ENCODE data around the gene KCNH8. TPM values are rescaled to one million over a fixed set of nuclear protein-coding genes. Genes with fewer than 3 reads are reported as not detected.

Gene KCNH8
- polyA plus RNA-seq, 1 donor from 2014 or later, result 28.9 TPM

DNA sequence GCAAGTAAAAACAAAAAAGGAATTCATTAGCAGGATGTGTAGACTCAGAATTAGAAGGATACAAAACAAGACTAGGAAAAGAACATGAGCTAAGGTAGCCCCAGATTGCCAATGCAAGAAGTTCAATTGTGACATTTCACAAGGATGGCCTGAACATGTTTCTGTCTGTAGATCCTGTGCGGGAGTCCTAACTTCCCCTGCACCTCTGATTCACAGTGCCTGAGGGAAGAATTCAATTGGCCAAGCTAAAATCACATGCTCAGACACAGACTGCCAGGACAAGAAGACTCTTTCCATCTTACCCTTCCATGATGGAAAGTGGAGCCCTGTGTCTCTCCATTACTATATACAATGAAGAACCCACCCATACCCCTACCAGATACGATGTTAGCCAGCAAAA, 251.5 kb downstream of the KCNH8 start:
- no peak overlapping the region for H3K27ac ChIP-seq (ENCODE audit: low read length)
- H3K9ac ChIP-seq (ENCODE audit: low read length), result no peak overlapping the region
- H3K9me3 ChIP-seq (ENCODE audit: low read length), result no peaks in the 10 kb centered on the region
- H3K9me2 ChIP-seq (ENCODE audit: insufficient read depth, low read length), result no peaks in the 10 kb centered on the region
- H2AFZ ChIP-seq (ENCODE audit: low read depth, low read length), result no peak overlapping the region
- no peaks in the 10 kb centered on the region for H3F3A ChIP-seq (ENCODE audit: insufficient read depth, low read length, poor library complexity, severe bottlenecking)
- no peaks in the 10 kb centered on the region for H4K20me1 ChIP-seq (ENCODE audit: insufficient read depth)
- H3K4me2 ChIP-seq (ENCODE audit: low read length), result no peak overlapping the region
- no peak for TF ChIP-seq SMC3 (conservative IDR thresholded peaks at IDR 0.05; ENCODE audit: poor library complexity)
- TF ChIP-seq, protein P1, sequence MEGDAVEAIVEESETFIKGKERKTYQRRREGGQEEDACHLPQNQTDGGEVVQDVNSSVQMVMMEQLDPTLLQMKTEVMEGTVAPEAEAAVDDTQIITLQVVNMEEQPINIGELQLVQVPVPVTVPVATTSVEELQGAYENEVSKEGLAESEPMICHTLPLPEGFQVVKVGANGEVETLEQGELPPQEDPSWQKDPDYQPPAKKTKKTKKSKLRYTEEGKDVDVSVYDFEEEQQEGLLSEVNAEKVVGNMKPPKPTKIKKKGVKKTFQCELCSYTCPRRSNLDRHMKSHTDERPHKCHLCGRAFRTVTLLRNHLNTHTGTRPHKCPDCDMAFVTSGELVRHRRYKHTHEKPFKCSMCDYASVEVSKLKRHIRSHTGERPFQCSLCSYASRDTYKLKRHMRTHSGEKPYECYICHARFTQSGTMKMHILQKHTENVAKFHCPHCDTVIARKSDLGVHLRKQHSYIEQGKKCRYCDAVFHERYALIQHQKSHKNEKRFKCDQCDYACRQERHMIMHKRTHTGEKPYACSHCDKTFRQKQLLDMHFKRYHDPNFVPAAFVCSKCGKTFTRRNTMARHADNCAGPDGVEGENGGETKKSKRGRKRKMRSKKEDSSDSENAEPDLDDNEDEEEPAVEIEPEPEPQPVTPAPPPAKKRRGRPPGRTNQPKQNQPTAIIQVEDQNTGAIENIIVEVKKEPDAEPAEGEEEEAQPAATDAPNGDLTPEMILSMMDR (IDR thresholded peaks at IDR 0.05; ENCODE audit: poor library complexity, severe bottlenecking), result no peak
- no peak for TF ChIP-seq POLR2AphosphoS5 (IDR thresholded peaks at IDR 0.05)
- no peak for TF ChIP-seq RAD21 (conservative IDR thresholded peaks at IDR 0.05)
- TF ChIP-seq EZH2 (IDR thresholded peaks at IDR 0.05; ENCODE audit: borderline replicate concordance, insufficient read depth, low read length, poor library complexity, severe bottlenecking), result no peak
- no peak for TF ChIP-seq EP300 (conservative IDR thresholded peaks at IDR 0.05; ENCODE audit: poor library complexity, severe bottlenecking)
- TF ChIP-seq, protein P2, sequence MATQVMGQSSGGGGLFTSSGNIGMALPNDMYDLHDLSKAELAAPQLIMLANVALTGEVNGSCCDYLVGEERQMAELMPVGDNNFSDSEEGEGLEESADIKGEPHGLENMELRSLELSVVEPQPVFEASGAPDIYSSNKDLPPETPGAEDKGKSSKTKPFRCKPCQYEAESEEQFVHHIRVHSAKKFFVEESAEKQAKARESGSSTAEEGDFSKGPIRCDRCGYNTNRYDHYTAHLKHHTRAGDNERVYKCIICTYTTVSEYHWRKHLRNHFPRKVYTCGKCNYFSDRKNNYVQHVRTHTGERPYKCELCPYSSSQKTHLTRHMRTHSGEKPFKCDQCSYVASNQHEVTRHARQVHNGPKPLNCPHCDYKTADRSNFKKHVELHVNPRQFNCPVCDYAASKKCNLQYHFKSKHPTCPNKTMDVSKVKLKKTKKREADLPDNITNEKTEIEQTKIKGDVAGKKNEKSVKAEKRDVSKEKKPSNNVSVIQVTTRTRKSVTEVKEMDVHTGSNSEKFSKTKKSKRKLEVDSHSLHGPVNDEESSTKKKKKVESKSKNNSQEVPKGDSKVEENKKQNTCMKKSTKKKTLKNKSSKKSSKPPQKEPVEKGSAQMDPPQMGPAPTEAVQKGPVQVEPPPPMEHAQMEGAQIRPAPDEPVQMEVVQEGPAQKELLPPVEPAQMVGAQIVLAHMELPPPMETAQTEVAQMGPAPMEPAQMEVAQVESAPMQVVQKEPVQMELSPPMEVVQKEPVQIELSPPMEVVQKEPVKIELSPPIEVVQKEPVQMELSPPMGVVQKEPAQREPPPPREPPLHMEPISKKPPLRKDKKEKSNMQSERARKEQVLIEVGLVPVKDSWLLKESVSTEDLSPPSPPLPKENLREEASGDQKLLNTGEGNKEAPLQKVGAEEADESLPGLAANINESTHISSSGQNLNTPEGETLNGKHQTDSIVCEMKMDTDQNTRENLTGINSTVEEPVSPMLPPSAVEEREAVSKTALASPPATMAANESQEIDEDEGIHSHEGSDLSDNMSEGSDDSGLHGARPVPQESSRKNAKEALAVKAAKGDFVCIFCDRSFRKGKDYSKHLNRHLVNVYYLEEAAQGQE (IDR thresholded peaks at IDR 0.05; ENCODE audit: borderline replicate concordance), result no peak
- no peak for TF ChIP-seq MXI1 (conservative IDR thresholded peaks at IDR 0.05; ENCODE audit: poor library complexity, severe bottlenecking)
- TF ChIP-seq TAF1 (IDR thresholded peaks at IDR 0.05; ENCODE audit: low read depth), result no peak
- H3K36me3 ChIP-seq (ENCODE audit: insufficient read depth, low read length), result no peaks in the 10 kb centered on the region
- H3K79me2 ChIP-seq (replicated peaks; ENCODE audit: insufficient read depth, low read length), result no peaks in the 10 kb centered on the region
- H3K27me3 ChIP-seq (ENCODE audit: insufficient read depth, low read depth, low read length), result no peaks in the 10 kb centered on the region
- no peak overlapping the region for H3K4me3 ChIP-seq (ENCODE audit: low read length)

DNA sequence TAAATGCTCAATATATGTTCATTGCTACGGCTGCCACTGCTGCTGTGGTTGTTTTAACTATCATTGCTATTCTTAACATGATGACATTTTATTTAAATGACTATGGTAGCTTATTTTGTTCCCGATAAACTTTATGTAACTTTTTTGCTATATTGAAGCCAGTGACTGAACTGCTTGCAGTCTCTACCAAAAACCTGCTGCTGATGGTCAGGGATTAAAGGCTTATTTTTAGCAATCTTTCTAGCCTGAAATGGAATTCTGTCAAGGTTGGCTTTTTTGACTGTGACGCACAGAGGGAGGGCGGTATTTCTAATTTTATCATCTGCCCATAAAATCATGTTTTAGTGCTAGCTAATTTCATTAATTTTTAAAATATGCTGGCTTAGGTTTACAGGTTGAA, 271.8 kb downstream of the KCNH8 start:
- H3K9me2 ChIP-seq (ENCODE audit: insufficient read depth, low read length), result no peaks in the 10 kb centered on the region

More for the DNA sequence above, 271.8 kb downstream of the KCNH8 start:
- Histone ChIP-seq H2AFZ (ENCODE audit: low read depth, low read length) (no peak overlapping the region), H4K20me1 (ENCODE audit: insufficient read depth) (no peaks in the 10 kb centered on the region), H3K27ac (ENCODE audit: low read length) (no peak overlapping the region), H3K36me3 (ENCODE audit: insufficient read depth, low read length) (no peaks in the 10 kb centered on the region), H3K4me3 (ENCODE audit: low read length) (no peak overlapping the region), H3K4me2 (ENCODE audit: low read length) (no peak overlapping the region), H3K9me3 (ENCODE audit: low read length) (no peaks in the 10 kb centered on the region), H3F3A (ENCODE audit: insufficient read depth, low read length, poor library complexity, severe bottlenecking) (no peaks in the 10 kb centered on the region), H3K27me3 (ENCODE audit: insufficient read depth, low read depth, low read length) (no peaks in the 10 kb centered on the region), H3K9ac (ENCODE audit: low read length) (no peak overlapping the region), H3K79me2 (replicated peaks; ENCODE audit: insufficient read depth, low read length) (no peaks in the 10 kb centered on the region)
- TF ChIP-seq EZH2 (IDR thresholded peaks at IDR 0.05; ENCODE audit: borderline replicate concordance, insufficient read depth, low read length, poor library complexity, severe bottlenecking) (no peak), EP300 (conservative IDR thresholded peaks at IDR 0.05; ENCODE audit: poor library complexity, severe bottlenecking) (no peak)
- TF ChIP-seq, protein P2 (IDR thresholded peaks at IDR 0.05; ENCODE audit: borderline replicate concordance), result no peak
- TF ChIP-seq, protein P1 (IDR thresholded peaks at IDR 0.05; ENCODE audit: poor library complexity, severe bottlenecking), result no peak
